Right lobe of liver (tissue), 4 donors: ENCODE measurements around the gene TTC6.

Experiments
- POLR2A ChIP-seq: fragments of 450-650 bp; IDR thresholded peaks from one replicate; pipeline ENCODE4 v1.6.1; 2017; ENCODE audit warnings: antibody characterized with exemption, mild to moderate bottlenecking
- TF ChIP-seq, protein P1 (sequence below), 4 donors: fragments of 200-600 bp in 3 of 4; fragments of 450-650 bp in 1 of 4; IDR thresholded peaks; one replicate each; pipeline versions ENCODE4 v1.5.1 to v1.8.0; 2016 to 2022; ENCODE audit warnings: antibody characterized with exemption in 4 of 4, mild to moderate bottlenecking in 2 of 4
- donor health status: DM: no; HTN: no; CAD: no.
- donor health status: DM: no; HTN: no; CAD: no.
- donor health status: DM: no; HTN: yes; CAD: no.

DNA sequence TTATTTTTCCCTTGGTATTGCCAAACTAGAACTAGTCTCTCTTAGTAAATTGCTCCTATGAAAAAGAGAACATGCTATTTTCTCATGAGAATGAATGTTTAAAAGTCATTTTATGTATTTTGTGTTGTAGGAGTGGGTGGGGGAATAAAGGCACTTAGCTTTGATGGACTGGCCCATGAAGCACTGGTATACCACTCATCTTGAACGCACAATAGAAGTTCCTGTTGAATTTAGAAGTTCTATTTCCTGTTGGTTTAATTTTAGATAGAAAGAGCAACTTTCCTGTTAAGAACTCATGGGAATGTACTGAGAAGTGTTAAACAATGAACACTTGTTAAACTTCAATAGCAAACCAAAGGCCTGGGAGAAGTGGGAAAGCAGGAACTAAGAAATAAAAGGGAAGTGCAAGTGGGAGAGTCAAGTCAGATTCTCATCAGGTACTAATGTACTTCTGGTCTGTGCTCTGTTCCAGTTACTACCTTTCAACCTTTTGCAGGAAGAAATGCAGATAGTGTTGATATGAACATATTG lies 23.1 kb downstream of the TTC6 start:
- TF ChIP-seq, protein P1, sequence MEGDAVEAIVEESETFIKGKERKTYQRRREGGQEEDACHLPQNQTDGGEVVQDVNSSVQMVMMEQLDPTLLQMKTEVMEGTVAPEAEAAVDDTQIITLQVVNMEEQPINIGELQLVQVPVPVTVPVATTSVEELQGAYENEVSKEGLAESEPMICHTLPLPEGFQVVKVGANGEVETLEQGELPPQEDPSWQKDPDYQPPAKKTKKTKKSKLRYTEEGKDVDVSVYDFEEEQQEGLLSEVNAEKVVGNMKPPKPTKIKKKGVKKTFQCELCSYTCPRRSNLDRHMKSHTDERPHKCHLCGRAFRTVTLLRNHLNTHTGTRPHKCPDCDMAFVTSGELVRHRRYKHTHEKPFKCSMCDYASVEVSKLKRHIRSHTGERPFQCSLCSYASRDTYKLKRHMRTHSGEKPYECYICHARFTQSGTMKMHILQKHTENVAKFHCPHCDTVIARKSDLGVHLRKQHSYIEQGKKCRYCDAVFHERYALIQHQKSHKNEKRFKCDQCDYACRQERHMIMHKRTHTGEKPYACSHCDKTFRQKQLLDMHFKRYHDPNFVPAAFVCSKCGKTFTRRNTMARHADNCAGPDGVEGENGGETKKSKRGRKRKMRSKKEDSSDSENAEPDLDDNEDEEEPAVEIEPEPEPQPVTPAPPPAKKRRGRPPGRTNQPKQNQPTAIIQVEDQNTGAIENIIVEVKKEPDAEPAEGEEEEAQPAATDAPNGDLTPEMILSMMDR (IDR thresholded peaks at IDR 0.05): no peak
- TF ChIP-seq POLR2A: no peak
